HepG2 (cell line): ENCODE data around the gene RAB15. TPM values are rescaled to one million over a fixed set of nuclear protein-coding genes. Genes with fewer than 3 reads are reported as not detected.
A peak's percentile ranks its signal among the peaks of the same experiment; 100 is the strongest.

Experiments used
- ATAC-seq: fragments of 200-7000 bp; cut with Tn5 transposase; 3 replicates; pipeline ENCODE4 v1.9.1; 2020; ENCODE audit warnings: mild to moderate bottlenecking, moderate library complexity
- BruUV-seq: library from RNA; stranded (reverse); fragments of 400-500 nt; replicated peaks from 2 replicates; lab custom pipeline; 2021; lab: Mats Ljungman, UMichigan
- CTCF ChIA-PET: fragments of 300-600 bp; formaldehyde crosslinking; extraction: SDS; loops from one replicate; lab custom pipeline; 2021; ENCODE audit warnings: low total read pairs, inconsistent platforms, low intra/inter-chr PET ratio; lab: Yijun Ruan, JAX
- POLR2A ChIA-PET: fragments of 350-600 bp; sonication (Branson Sonifier 250); formaldehyde crosslinking; loops from one replicate; lab custom pipeline; 2020; ENCODE audit warnings: antibody characterized with exemption, inconsistent platforms; lab: Yijun Ruan, JAX
- DNase-seq: peaks from one replicate; pipeline ENCODE4 v3.0.0-alpha.2; 2015; ENCODE audit warnings: low spot score
- FAIRE-seq: peaks from 3 replicates; lab custom pipeline; 2011; peaks lifted over from hg19 to GRCh38; lab: Jason Lieb, UNC
- H2AFZ ChIP-seq: one replicate; pipeline ENCODE4 v1.6.1; 2011; ENCODE audit warnings: low read length, inconsistent platforms
- H3K27ac ChIP-seq: fragments of 300-600 bp; 3 replicates; pipeline ENCODE4 v1.8.0; 2011; ENCODE audit warnings: mixed run types, mild to moderate bottlenecking, mixed read lengths, low read length, inconsistent platforms; ENCODE audit not compliant: insufficient read depth; ENCODE audit errors: extremely low read length
- H3K27me3 ChIP-seq, 2 experiments: fragments of 200-600 bp in 1 of 2; 2 replicates in 1 of 2; 3 replicates in 1 of 2; pipeline versions ENCODE4 v1.6.0 to v1.8.0; 2011; ENCODE audit warnings: low read length in 2 of 2, mild to moderate bottlenecking in 2 of 2, moderate library complexity in 2 of 2, inconsistent platforms in 1 of 2; ENCODE audit not compliant: insufficient read depth in 2 of 2, control insufficient read depth in 1 of 2
- H3K36me3 ChIP-seq, 2 experiments: fragments of 200-600 bp in 1 of 2; replicated peaks in 1 of 2; 2 replicates in 1 of 2; 3 replicates in 1 of 2; pipeline versions ENCODE4 v1.5.1 to v1.8.0; 2011; ENCODE audit warnings: low read length in 2 of 2, inconsistent platforms in 1 of 2; ENCODE audit not compliant: insufficient read depth in 2 of 2, control insufficient read depth in 1 of 2
- H3K4me1 ChIP-seq: 2 replicates; pipeline ENCODE4 v1.5.1; 2012; ENCODE audit warnings: low read length, inconsistent platforms; ENCODE audit not compliant: insufficient read depth
- H3K4me2 ChIP-seq: 2 replicates; pipeline ENCODE4 v1.6.0; 2011; ENCODE audit warnings: low read depth, low read length, inconsistent platforms
- H3K4me3 ChIP-seq, 3 experiments: fragments of 200-600 bp in 1 of 3; sonication (generic), shearing (Covaris generic) in 1 of 3; replicated peaks in 1 of 3; 2 replicates each; pipeline ENCODE4 v1.5.1; 2011 to 2016; ENCODE audit warnings: low read length in 3 of 3, inconsistent platforms in 2 of 3, low read depth in 2 of 3, mild to moderate bottlenecking in 2 of 3, control low read depth in 1 of 3, mixed read lengths in 1 of 3; ENCODE audit not compliant: insufficient read depth in 1 of 3
- H3K79me2 ChIP-seq: one replicate; pipeline ENCODE4 v1.6.1; 2011; ENCODE audit warnings: low read length, inconsistent platforms; ENCODE audit not compliant: insufficient read depth
- H3K9ac ChIP-seq: 2 replicates; pipeline ENCODE4 v1.6.0; 2011; ENCODE audit warnings: mild to moderate bottlenecking, low read depth, low read length, inconsistent platforms; ENCODE audit not compliant: insufficient read depth
- H3K9me3 ChIP-seq: 2 replicates; pipeline ENCODE4 v1.5.1; 2012; ENCODE audit warnings: mild to moderate bottlenecking, low read length
- H4K20me1 ChIP-seq: 2 replicates; pipeline ENCODE4 v1.6.0; 2011; ENCODE audit warnings: inconsistent platforms, mild to moderate bottlenecking, low read length, moderate library complexity; ENCODE audit not compliant: insufficient read depth
- DMAP1 ChIP-seq: IDR thresholded peaks from 2 replicates; pipeline ENCODE4 v1.6.1; 2016
- MBD4 ChIP-seq: IDR thresholded peaks from 2 replicates; pipeline ENCODE4 v1.6.1; 2012; ENCODE audit warnings: low read length, inconsistent platforms, borderline replicate concordance
- ZBTB38 ChIP-seq: sonication (generic); formaldehyde crosslinking; IDR thresholded peaks from 2 replicates; pipeline ENCODE4 v1.5.1; 2020; ENCODE audit warnings: mild to moderate bottlenecking, missing genetic modification reagents
- ZNF451 ChIP-seq: sonication (generic); formaldehyde crosslinking; IDR thresholded peaks from 2 replicates; pipeline ENCODE4 v1.5.0; 2020; ENCODE audit warnings: mild to moderate bottlenecking, missing genetic modification reagents
- ZNF646 ChIP-seq: sonication (generic); formaldehyde crosslinking; IDR thresholded peaks from 2 replicates; pipeline ENCODE4 v1.9.0; 2021; ENCODE audit warnings: mild to moderate bottlenecking, missing genetic modification reagents
- ZNF768 ChIP-seq: sonication (generic); formaldehyde crosslinking; IDR thresholded peaks from 2 replicates; pipeline ENCODE4 v1.4.0; 2020; ENCODE audit warnings: missing genetic modification reagents
- ZSCAN22 ChIP-seq: sonication (generic); formaldehyde crosslinking; IDR thresholded peaks from 2 replicates; pipeline ENCODE4 v1.4.0; 2020; ENCODE audit warnings: mild to moderate bottlenecking, missing genetic modification reagents
- ZSCAN5A ChIP-seq: sonication (generic); formaldehyde crosslinking; IDR thresholded peaks from 2 replicates; pipeline ENCODE4 v1.8.0; 2022; ENCODE audit warnings: mild to moderate bottlenecking, missing genetic modification reagents, borderline replicate concordance
- WGBS: methylation state at CpG from one replicate; pipeline ENCODE4 v1.1.6; 2017; ENCODE audit warnings: low lambda C conversion rate; 5-methylcytosine and 5-hydroxymethylcytosine counted together
- in situ Hi-C: cut with HindIII; loops from 2 replicates; pipeline ENCODE4 v1.10.0; 2017; ENCODE audit warnings: low pct_unique_long_range_greater_than_20kb; ENCODE audit not compliant: extremely low pct_ligation_motif_present
- intact Hi-C: fragments of 100-400 bp; cut with micrococcal nuclease; formaldehyde crosslinking; loops from one replicate; pipeline ENCODE4 v1.10.0; 2022; ENCODE audit not compliant: unreplicated experiment
- polyA plus RNA-seq, 8 experiments: library from polyadenylated mRNA; depleted of rRNA in 3 of 8; stranded (reverse) in 7 of 8; unstranded in 1 of 8; fragments of >200 nt; fragmentation: Illumina TruSeq in 4 of 8; extraction: Trizol in 4 of 8; gene quantifications; 2 replicates each; pipeline versions ENCODE4 v1.2.1 to v1.2.3, GENCODE V29; 2011 to 2016; ENCODE audit warnings: low read depth in 4 of 8, missing spikeins in 1 of 8, mixed read lengths in 1 of 8; ENCODE audit not compliant: insufficient read depth in 1 of 8
- total RNA-seq, 5 experiments: library from RNA; depleted of rRNA; stranded (reverse); fragments of >200 nt; fragmentation: Illumina TruSeq; extraction: Trizol; gene quantifications; 2 replicates each; pipeline ENCODE4 v1.2.3, GENCODE V29; 2016; ENCODE audit warnings: low read depth in 1 of 5

RAB15 gene
- total and polyA plus RNA-seq, 2 of the 13 experiments (the other 11 are each of a cell fraction or from before 2014, with no cell fraction given), result 7.4 to 18.5 TPM

- no TSS peak for BruUV-seq
- H3K4me1 ChIP-seq, result peaks cover 28% of the 10 kb centered on the region
- DNase-seq, result no peak
- FAIRE-seq, result no peak
- H3K4me3 ChIP-seq, result no peak overlapping the region
- ATAC-seq, result no peak
- ChIA-PET POLR2A (no interaction called here), CTCF (no interaction called here)
- H3K27ac ChIP-seq, result no peak overlapping the region
- H3K9me3 ChIP-seq, result no peaks in the 10 kb centered on the region
- peaks cover 16% of the 10 kb centered on the region for H3K79me2 ChIP-seq
- H3K36me3 ChIP-seq, result peaks cover 0 to 16% of the 10 kb centered on the region in 2 experiments; a peak in 3 of 5 replicates
- H2AFZ ChIP-seq, result no peak overlapping the region
- intact Hi-C loops (no loop called here), in situ Hi-C loops (no loop called here)
- no peaks in the 10 kb centered on the region for H3K27me3 ChIP-seq
- 96% methylated on average over 2 of the region's 2 CpGs for WGBS
- no peak overlapping the region for H3K4me2 ChIP-seq
- no peak for TF ChIP-seq MBD4
- TF ChIP-seq ZNF451 (CRISPR knock-in tag), result no peak
- TF ChIP-seq ZSCAN5A, result no peak
- no peak overlapping the region for H3K9ac ChIP-seq
- H4K20me1 ChIP-seq, result no peaks in the 10 kb centered on the region
These were observed 51.7 kb downstream of the RAB15 start for GRCh38 chr14:64920465-64920864.

- DNase-seq, result peak; percentile 12
- in situ Hi-C loops (no loop called here), intact Hi-C loops (no loop called here)
- H3K79me2 ChIP-seq, result peaks cover 25% of the 10 kb centered on the region
- WGBS, result 90% methylated on average over 5 of the region's 5 CpGs
- FAIRE-seq, result no peak
- POLR2A ChIA-PET, result no interaction called here
- no peak overlapping the region for H3K27ac ChIP-seq
- no peaks in the 10 kb centered on the region for H3K9me3 ChIP-seq
- BruUV-seq, result no TSS peak
- no peak overlapping the region for H2AFZ ChIP-seq
- H3K9ac ChIP-seq, result no peak overlapping the region
- H3K4me1 ChIP-seq, result peaks cover 33% of the 10 kb centered on the region
- no peaks in the 10 kb centered on the region for H3K27me3 ChIP-seq
- CTCF ChIA-PET, result no interaction called here
- peaks cover 0 to 9% of the 10 kb centered on the region in 2 experiments; a peak in 3 of 5 replicates for H3K36me3 ChIP-seq
- H3K4me2 ChIP-seq, result no peak overlapping the region
- H3K4me3 ChIP-seq, result no peak overlapping the region
- 0 out of 2 replicates have a peak, but pooled peaks cover 3% of the 10 kb centered on the region for H4K20me1 ChIP-seq
- ATAC-seq, result no peak
- no peak for TF ChIP-seq ZNF646
- no peak for TF ChIP-seq DMAP1 (CRISPR knock-in tag)
- no peak for TF ChIP-seq ZBTB38 (CRISPR knock-in tag)
- no peak for TF ChIP-seq ZNF768 (CRISPR knock-in tag)
- TF ChIP-seq ZSCAN22 (CRISPR knock-in tag), result no peak
These were observed 52.5 kb downstream of the RAB15 start for GRCh38 chr14:64919618-64920017.
